Measurements from ENCODE around the gene GBP7. TPM values are rescaled to one million over a fixed set of nuclear protein-coding genes. Genes with fewer than 3 reads are reported as not detected.
"Not testable (repeated sequence)": the region's sequence is repeated elsewhere in the genome, so short reads cannot be mapped to it uniquely, and the experiment has no call there.

GBP7 gene, protein sequence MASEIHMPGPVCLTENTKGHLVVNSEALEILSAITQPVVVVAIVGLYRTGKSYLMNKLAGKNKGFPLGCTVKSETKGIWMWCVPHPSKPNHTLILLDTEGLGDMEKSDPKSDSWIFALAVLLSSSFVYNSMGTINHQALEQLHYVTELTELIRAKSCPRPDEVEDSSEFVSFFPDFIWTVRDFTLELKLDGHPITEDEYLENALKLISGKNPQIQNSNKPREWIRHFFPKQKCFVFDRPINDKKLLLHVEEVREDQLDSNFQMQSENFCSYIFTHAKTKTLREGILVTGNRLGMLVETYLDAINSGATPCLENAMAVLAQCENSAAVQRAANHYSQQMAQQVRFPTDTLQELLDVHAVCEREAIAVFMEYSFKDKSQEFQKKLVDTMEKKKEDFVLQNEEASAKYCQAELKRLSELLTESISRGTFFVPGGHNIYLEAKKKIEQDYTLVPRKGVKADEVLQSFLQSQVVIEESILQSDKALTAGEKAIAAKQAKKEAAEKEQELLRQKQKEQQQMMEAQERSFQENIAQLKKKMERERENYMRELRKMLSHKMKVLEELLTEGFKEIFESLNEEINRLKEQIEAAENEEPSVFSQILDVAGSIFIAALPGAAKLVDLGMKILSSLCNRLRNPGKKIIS
- not detected in 2 replicates for total RNA-seq (2014; rRNA removed; shearing (Covaris generic))

DNA sequence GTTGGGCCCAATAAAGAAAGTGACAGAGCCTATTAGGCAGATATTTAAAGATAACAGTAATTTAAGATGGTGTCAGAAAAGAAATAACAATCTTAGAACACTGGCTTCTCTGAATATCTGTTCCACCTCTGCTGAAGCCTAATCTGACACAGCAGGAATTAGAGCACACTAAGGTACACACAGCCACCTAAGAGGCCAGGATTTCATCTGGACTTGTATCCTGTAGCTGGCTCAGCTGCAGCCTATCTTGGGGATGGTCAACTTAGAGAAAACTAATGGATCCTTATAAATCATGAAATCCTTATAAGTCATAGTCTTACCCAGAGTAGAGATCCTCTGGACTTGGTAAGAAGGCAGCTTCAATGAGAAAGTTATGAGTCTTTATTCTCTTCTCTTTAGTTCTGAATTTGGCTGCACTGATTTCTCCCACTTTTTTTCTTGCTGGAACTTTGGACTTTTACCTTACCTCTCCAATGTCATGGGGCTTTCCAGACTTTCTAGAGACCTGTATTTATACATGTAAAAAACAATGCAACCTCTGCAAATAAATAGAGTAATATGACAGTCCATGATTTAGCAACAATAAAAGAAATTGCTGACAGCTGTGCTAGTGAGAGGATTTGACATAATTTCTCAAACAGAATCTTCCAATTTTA, at the start of gene GBP7:
GBP7 (minus strand) TSS at position 403 of the 656 bp plus-strand sequence. CDS start 4,068 bp downstream, outside the sequence.
- no peak for DNase-seq (ENCODE audit: low read depth)

DNA sequence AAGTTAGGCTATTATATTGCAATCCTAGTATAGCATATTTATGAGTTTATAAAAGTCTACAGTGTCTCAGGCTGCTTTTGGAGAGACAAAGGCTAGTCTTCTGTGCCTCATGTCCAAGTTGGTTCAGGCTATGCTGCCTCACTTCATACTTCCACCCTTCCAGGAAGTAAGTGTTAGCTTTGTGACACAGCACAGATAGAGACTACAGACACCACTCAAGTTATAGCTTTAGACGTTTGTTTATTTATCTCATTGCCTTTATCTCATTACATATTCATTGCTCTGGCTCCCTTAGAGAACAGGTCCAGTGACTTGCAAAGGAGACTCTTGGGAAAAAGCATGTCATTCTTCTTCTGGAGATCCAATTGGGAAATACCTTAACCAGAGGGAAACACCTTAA, 45.5 kb upstream of the GBP7 start:
- no peak for DNase-seq (ENCODE audit: low read depth)

DNA sequence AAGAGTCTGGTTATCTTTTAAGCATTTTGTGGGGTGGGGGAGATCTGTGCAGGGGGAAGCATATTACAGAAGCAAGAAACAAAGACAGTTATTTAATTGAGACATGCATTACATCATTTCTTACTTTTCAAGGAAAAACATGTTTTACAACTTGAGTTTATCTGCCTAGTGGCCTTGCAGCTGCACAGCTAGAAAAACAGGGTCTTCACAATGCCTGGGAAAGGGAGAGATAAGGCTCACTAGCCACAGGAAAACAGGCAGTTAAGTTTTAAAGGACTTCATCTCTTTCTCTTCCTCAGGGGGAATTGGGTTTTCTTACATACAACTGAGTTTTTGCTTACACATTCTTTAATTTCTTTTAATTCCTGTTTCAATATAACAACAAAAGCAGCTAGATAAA, 44.0 kb upstream of the GBP7 start:
- not testable (repeated sequence) for DNase-seq (ENCODE audit: low read depth)

DNA sequence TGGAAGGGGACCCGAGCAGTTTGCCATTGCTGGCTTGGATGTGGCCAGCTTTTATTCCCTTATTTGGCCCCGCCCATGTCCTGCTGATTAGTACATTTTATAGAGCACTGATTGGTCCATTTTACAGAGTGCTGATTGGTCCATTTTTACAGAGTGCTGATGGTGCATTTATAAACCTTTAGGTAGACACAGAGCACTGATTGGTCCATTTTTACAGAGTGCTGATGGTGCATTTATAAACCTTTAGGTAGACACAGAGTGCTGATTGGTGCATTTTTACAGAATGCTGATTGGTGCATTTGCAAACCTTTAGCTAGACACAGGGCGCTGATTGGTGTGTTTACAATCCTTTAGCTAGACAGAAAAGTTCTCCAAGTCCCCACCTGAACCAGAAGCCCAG, 43.1 kb upstream of the GBP7 start:
- not testable (repeated sequence) for DNase-seq (ENCODE audit: low read depth)

DNA sequence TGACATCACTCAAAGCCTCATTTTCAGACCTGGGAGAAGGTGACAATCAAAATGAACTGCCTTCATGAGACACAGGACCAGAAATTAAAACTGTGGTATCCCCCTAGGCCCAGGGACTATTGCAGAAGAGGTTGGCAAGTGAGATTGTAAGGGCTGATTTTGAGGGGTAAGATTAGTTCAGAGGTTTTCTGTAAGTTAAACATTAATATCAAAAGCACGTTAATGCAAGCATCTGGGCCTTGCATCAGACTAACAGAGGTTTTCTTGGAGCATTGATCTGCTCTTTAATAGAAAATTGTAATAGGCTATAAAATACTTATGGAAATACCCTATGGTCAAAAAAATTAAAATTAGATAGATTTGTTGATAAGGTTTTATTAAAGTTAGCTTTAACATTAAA, 37.5 kb upstream of the GBP7 start:
- no peak for DNase-seq (ENCODE audit: low read depth)

DNA sequence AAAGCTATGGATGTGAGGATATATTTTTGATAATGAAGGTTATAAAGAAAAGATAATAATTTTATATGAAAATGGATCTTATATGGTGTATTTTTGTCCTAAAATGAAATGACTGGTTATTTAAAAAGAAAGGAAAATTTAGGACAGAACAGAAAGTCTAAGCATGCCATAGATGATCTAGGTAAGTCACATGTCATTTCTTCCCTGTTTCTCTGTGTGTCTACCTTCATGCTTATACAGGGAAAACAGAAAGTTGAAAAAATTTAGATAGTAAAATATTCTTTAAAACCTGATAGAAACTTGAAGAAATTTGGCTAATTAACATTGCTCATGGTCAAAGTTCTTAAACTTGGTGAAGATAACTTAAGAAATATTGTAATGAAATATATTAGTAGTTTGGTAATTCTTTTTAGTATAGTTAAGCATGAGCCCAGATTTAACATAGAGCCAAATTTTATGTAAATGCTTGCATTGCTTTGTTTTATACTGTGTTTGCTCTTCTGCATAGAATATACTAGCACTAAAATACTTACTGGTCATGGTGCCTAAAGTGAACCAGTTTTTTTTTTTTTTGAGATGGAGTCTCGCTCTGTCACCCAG, 35.3 kb upstream of the GBP7 start:
- no peak for DNase-seq (ENCODE audit: low read depth)

DNA sequence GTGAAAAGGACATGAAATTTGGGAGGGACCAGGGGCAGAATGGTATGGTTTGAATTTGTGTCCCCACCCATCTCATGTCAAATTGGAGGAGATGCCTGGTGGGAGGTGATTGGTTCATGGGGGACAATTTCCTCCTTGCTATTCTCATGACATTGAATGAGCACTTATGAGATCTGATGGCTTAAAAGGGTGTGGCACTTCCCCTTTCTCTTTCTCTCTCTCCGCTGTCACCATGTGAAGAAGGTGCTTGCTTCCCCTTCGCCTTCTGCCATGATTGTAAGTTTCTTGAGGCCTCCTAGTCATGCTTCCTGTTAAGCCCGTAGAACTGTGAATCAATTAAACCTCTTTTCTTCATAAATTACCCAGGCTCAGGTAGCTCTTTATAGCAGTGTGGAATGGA, 30.6 kb upstream of the GBP7 start:
- DNase-seq (ENCODE audit: low read depth) = no peak

DNA sequence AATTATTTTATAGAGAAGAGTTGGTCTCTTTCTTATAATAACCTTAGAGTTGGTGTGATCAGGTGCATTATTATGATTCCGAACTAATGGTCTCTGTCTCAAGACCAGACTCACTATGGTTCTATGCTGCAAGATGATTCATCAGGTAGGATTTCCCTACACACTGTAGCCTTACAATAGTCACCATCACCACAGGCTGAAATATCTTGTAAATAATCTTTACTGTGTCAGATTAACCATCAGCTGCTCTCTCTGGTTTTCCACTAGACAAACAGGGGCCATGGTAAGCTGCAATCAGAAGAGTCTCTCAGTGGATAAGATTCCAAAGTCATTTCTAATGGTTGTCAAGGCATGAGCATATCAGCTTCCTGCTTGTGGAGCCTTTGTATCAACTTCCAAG, 27.4 kb upstream of the GBP7 start:
- no peak for DNase-seq (ENCODE audit: low read depth)

DNA sequence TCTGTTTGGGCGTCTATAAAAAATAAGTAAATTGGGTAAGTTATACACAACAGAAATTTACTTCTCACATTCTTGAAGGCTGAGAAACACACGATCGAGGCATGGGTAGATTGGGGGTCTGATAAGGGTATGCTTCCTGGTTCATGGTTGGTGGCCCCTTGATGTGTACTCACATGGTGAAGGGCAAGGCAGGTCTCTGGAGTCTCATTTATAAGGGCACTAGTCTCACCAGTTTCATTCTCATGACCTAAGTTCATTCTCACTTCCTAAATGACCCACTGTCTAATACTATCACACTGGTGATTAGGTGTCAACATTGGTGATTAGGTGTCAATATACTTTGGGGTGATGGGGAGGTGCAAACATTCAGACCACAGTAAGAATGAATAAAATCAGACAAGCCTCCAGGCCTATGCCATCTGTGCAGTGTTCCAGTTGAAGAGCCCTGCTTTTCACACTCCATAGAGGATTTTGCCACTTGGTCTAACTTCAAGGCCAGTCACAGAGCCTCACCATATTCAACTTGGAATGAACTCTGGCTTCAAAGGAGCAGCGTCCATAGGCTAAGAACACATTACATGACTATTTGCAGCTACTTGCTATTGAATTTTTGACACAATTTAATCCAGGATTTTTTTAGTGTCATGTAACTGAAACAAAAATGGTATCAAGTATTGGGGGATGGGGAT, 25.4 kb upstream of the GBP7 start:
- no peak for DNase-seq (ENCODE audit: low read depth)

DNA sequence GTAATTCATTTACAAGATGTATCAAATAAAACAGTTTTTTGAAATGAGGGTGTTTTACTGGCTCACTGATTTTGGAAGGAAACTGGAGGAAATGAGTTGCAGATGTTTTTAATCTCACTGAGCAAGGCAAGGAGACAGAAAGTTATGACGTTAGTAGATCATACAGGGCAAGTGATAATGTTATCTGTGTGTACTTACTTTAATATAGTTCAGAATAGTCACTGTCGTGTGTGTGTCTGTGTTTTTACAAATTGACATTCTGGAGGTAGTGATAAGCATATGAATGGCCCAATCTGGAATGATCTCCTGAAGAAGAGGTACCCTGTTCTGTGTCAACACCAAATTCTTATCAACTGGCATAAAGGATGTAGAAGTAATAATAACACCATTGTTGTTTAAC, 24.9 kb upstream of the GBP7 start:
- DNase-seq (ENCODE audit: low read depth) = no peak

DNA sequence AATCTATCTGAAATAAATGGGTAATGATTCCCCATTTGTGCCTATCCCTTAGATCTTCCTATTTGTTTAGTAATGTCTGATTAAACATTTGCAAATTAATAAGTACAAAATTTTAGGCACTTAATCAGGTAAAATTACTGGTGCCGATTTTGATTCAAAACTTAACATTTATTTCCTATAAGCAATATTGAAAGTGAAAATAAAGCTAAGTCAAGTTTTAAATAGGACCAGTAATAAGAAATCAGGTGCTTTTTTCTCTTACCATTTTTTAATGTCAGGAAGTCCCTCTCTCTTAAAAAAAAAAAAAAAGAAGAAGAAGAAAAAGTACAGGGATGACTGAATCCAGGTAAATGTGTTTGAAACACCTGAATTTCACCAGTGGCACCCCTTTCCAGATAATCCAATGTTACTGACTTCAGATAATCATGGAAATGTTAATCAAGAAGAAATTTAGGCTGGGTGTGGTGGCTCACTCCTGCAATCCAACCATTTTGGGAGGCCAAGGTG, 23.8 kb upstream of the GBP7 start:
- no peak for DNase-seq (ENCODE audit: low read depth)

DNA sequence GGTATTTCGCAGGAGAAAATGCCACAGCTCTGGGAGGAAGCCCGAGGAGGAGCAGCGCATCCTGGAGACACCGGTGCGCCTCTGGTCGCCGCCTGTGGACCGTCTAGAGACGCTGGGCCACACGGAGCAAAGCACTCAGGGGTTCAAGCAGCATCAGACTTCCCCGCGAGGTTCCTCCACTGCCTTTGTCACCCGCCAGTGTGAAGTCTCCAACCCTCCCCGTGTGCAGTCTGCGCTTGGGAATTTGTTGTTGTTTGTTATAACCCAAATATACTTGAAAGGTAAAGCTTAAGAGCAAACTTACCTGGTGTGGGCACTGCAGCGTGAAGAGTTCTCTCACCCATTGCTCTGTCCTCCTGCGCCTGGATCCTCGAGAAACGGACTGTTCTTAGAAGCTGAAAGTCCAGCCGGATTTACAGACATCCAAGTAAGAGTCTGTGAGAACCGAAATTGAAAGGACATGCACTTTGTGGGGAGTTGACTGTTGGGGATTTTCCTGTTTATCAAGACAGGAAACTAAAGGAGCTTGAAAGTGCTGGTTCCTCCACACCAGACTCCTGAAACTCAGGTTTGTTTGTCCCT, 22.8 kb upstream of the GBP7 start, which contains the start of gene GBP4:
GBP4 (minus strand) TSS at position 452 of the 582 bp plus-strand sequence; CDS start at position 344, 108 bp downstream.
- peak; percentile 50 for DNase-seq (ENCODE audit: low read depth)

DNA sequence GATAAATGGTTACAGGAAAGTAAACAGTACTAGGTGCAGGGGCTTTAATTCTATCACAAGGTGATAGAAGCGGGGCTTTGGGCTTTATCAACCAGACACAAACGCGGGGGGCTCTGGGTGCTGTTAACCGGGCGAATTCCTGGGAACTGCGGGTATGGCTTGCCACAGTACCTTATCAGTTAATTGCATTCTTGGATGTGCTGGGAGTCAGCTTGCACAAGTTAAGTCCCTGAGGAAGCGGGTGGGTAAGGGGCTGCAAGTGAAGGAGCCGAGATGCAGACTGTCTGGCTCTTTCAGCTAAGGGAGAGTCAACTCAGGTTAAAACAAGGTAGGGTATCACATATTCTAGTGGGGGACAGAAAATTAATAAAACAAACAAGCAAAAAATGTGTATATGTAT, 22.3 kb upstream of the GBP7 start:
- DNase-seq (ENCODE audit: low read depth) = no peak

DNA sequence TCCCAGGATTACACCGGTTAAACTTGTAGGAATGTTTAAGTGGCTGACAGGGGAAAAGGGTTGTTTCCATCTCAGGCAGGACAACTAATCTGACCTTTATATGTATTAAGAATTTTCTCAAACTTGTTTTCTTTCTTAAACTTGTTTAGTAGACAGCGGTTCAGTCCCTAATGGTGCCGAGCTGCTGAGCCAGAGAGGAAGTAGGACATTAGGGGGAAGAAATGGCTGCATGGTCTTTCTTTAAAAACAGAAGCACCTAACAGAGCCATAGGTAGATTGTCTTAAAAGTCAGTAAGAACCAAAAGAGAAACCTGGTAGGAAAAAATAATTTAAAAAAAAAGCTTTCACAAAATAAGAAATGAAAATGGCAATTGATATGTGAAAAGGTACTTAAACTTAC, 19.7 kb upstream of the GBP7 start:
- DNase-seq (ENCODE audit: low read depth) = no peak

DNA sequence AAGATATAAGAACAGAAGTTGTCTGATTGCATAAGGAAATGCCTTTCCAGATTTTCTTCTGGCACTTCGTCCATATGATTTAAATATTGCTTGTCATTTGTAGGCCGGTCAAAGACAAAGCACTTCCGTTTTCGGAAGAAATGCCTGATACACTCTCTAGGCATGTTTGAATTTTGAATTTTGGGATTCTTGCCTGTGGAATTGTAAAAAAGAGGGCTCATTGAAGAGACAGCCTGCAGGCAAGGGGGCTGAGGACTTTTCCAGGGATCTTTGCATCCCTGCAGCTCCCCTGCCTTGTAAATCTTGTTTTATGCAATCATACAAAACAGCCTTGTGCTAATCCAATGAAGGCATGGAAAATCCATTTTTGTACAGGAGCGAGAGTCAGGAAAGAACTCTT, 15.5 kb upstream of the GBP7 start:
- no peak for DNase-seq (ENCODE audit: low read depth)

DNA sequence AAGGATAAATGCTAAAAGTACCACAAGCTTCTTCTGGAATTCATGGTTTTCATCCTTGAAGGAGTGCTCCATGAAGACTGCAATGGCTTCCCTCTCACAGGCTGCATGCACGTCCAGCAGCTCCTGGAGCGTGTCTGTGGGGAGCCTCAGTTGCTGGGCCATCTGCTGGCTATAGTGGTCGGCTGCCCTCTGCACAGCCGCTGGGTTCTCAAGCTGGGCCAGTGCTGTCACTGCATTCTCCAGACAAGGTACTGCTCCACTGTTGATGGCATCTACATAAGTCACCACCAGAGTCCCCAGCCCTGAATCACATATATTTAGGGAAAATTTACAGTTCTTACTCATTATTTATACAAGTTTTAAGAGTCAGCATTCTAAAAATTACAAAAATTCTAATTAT, 14.2 kb upstream of the GBP7 start:
- DNase-seq (ENCODE audit: low read depth) = no peak

DNA sequence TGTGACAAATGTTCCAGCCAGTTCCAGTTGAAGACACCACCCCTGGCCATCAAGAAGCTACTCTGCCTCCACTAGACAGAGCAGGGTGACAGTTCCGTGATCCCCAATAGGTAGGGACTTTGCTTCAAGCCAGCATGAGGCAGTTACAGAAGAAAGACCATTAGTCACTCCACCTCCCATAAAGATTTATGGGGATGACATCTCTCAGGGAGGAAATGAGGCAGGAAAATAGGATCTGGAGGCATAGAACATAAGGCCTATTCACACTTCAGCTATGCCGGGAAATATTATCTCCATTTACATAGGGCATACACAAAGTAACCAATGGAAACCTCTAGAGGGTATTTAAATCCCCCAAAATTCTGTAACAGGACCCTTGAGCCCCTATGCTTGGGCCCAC, 3.5 kb upstream of the GBP7 start:
- no peak for DNase-seq (ENCODE audit: low read depth)

DNA sequence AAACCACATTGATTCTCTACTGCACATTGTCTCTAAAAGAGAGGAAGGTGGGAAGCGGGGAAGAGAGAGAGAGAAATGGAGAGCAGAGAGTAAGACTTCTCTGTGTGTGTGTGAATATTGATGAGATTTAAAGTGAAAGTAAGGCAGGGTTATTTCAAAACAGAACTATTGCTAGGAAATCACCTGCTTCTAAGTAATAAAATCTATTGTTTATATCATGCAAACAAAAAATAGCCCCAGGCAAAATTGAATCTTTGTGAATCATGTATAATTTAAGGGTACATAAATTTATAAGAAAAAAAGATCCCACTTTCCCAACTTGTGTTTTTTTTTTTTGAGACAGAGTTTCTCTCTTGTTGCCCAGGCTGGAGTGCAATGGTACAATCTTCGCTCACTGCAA, 1.2 kb upstream of the GBP7 start:
- no peak for DNase-seq (ENCODE audit: low read depth)

DNA sequence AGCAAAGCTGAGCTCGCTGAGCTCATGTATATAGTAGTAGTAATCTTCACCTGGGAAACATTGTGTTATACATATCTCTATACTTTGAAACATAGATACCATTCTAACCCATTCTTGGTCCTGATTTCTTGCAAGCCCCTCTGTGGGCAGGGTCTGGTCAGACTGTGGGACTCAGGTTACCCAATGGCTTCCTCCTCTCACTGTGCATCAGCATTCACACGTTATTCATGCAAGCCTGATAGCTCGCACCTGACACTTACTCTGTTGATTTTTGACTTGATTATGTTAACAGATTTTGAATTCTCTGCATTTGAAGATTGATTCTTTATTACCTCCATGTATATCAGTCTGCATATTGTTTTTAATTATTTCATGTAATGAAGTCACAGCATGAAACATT, 1.3 kb downstream of the GBP7 start:
- no peak for DNase-seq (ENCODE audit: low read depth)

DNA sequence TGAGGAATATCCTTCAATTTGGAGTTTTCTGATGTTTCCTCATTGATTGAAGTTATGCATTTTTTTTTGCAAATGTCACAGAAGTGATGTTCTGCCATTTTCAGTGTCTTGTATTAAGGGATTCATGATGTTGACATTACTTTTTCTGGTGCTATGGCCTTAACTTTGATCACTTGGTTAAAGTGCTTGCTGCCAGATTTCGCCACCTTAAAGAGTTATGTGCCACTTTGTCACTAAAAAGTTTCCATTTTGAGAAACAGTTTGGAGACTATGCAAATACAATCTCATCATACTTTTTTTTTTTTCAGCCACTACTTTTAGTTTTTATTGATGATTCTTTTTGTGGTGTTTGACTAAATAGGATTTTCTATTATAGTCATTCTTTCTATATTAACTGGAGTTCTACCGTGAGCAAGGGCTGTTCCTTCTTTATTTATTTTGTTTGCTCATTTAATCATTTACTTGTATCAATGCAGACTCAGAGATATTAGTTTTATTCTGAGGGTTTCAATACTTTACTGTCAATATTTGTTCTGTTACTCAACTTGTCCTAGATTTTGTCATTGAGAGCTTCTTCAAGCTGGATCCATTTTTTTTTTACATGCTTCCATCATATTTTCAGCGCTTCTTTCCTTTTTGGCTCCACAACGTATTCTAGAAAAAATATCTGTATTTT, 3.2 kb downstream of the GBP7 start:
- DNase-seq (ENCODE audit: low read depth) = no peak

DNA sequence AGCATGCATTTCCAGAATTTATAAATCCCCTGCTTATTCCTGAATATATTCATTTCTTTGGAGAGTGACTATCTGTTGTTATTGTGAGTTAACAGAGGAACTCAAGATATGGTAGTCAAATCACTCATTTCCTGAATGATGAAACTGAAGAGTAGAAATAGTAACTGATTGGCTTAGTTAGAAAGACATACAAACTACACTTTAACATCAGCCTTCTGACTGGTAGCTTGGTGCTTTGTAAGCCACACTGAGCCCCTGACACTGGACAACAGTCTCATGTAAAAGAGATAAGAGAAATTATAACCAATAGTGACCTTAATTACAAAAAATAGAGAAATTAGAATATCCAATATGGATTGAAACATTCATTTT, 4.8 kb downstream of the GBP7 start:
- no peak for DNase-seq (ENCODE audit: low read depth)
